ENCODE data around the gene SLC38A3.

GRCh38 chr3:50269460-50269859 is 64.4 kb downstream of the SLC38A3 start:
- TF ChIP-seq CTCF (IDR thresholded peaks at IDR 0.05) (no peak), ZFX (IDR thresholded peaks at IDR 0.05; ENCODE audit: borderline replicate concordance) (no peak)
